OCI-LY1 (cell line): ENCODE measurements around the gene SAMD3.
"Not testable (repeated sequence)": the region's sequence is repeated elsewhere in the genome, so short reads cannot be mapped to it uniquely, and the experiment has no call there.

Experiments used
- EZH2 ChIP-seq: fragments of 200-600 bp; sonication (generic), shearing (Covaris generic); IDR thresholded peaks from 2 replicates; pipeline ENCODE4 v1.8.0; 2017; ENCODE audit warnings: borderline replicate concordance, mixed run types, mild to moderate bottlenecking, antibody characterized with exemption, low read length, moderate library complexity, mixed read lengths
- TF ChIP-seq, protein P1 (sequence below): fragments of 200-600 bp; sonication (generic), shearing (Covaris generic); IDR thresholded peaks from 2 replicates; pipeline ENCODE4 v1.5.1; 2017; ENCODE audit warnings: mild to moderate bottlenecking, antibody characterized with exemption, low read length, moderate library complexity, mixed read lengths

DNA sequence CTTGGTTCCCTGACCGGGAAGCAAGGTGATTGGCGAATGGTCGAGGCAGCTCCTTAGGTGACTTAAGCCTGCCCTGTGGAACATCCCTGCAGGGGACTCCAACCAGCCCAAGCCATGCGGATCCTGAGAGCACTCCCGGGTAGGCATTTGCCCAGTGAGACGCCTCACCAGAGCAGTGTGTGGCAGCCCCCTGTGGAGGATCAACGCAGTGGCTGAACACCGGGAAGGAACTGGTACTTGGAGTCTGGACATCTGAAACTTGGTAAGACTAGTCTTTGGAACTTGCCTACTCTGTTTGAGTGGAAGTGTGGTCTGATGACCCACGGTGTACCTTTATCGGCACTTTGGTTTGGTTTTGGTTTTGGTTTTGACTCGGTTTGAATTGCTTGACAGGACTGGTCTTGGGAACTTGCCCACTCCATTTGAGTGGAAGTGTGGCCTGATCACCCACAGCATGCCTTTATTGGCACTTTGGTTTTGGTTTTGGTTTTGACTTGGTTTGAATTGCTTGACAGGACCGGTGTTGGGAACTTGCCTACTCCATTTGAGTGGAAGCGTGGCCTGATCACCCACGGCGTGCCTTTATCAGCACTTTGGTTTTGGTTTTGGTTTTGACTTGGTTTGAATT lies 38.0 kb upstream of the SAMD3 start:
- TF ChIP-seq, protein P1, sequence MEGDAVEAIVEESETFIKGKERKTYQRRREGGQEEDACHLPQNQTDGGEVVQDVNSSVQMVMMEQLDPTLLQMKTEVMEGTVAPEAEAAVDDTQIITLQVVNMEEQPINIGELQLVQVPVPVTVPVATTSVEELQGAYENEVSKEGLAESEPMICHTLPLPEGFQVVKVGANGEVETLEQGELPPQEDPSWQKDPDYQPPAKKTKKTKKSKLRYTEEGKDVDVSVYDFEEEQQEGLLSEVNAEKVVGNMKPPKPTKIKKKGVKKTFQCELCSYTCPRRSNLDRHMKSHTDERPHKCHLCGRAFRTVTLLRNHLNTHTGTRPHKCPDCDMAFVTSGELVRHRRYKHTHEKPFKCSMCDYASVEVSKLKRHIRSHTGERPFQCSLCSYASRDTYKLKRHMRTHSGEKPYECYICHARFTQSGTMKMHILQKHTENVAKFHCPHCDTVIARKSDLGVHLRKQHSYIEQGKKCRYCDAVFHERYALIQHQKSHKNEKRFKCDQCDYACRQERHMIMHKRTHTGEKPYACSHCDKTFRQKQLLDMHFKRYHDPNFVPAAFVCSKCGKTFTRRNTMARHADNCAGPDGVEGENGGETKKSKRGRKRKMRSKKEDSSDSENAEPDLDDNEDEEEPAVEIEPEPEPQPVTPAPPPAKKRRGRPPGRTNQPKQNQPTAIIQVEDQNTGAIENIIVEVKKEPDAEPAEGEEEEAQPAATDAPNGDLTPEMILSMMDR = not testable (repeated sequence)
- TF ChIP-seq EZH2 = not testable (repeated sequence)
